ENCODE measurements around the gene TSHZ2.

Gene TSHZ2

DNA sequence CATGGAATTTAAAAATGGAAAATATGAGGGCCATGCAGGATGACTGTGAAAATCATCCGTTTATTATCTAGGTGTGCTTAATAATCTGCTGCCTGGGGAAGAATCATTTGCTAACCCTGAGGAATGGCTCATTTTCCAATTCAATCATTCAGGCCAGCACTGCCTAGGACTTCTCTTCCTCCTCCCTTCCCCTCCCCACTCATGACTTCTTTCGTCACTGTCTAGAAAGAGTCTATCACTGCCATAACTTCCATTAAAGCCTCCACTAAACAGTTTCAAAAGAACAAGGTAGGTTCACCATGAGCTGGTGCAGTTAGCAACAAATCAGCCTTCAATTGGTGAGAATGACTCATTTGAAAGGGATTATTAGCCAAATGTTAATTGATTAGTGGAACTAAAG lies 43.9 kb downstream of the TSHZ2 start:
- no peak for TF ChIP-seq CTCF (IDR thresholded peaks at IDR 0.05; ENCODE audit: low read depth, low read length, missing control alignments)
- in situ Hi-C loops (cut with HindIII; ENCODE audit: low pct_ligation_motif_present, low sequenced_read_pairs) = no loop called here
- no peak overlapping the region for H3K4me3 ChIP-seq (ENCODE audit: low read depth, low read length)
- no peak for DNase-seq
- no peaks in the 10 kb centered on the region for H3K27me3 ChIP-seq (replicated peaks)
- no peaks in the 10 kb centered on the region for H3K36me3 ChIP-seq (replicated peaks)
- no peak overlapping the region for H3K27ac ChIP-seq

GRCh38 chr20:53016534-53017042 lies 44.4 kb downstream of the TSHZ2 start:
- in situ Hi-C loops (cut with HindIII; ENCODE audit: low pct_ligation_motif_present, low sequenced_read_pairs) = no loop called here
- no peak overlapping the region for H3K27ac ChIP-seq
- no peaks in the 10 kb centered on the region for H3K36me3 ChIP-seq (replicated peaks)
- no peak overlapping the region for H3K4me3 ChIP-seq (ENCODE audit: low read depth, low read length)
- no peak for TF ChIP-seq CTCF (IDR thresholded peaks at IDR 0.05; ENCODE audit: low read depth, low read length, missing control alignments)
- H3K27me3 ChIP-seq (replicated peaks) = no peaks in the 10 kb centered on the region
- no peak for DNase-seq

- DNase-seq = no peak
- Histone ChIP-seq H3K36me3 (replicated peaks) (no peaks in the 10 kb centered on the region), H3K4me3 (ENCODE audit: low read depth, low read length) (no peak overlapping the region), H3K27me3 (replicated peaks) (no peaks in the 10 kb centered on the region), H3K27ac (no peak overlapping the region)
- no peak for TF ChIP-seq CTCF (IDR thresholded peaks at IDR 0.05; ENCODE audit: low read depth, low read length, missing control alignments)
- in situ Hi-C loops (cut with HindIII; ENCODE audit: low pct_ligation_motif_present, low sequenced_read_pairs) = no loop called here
These were observed 45.0 kb downstream of the TSHZ2 start for GRCh38 chr20:53017206-53017605.

DNA sequence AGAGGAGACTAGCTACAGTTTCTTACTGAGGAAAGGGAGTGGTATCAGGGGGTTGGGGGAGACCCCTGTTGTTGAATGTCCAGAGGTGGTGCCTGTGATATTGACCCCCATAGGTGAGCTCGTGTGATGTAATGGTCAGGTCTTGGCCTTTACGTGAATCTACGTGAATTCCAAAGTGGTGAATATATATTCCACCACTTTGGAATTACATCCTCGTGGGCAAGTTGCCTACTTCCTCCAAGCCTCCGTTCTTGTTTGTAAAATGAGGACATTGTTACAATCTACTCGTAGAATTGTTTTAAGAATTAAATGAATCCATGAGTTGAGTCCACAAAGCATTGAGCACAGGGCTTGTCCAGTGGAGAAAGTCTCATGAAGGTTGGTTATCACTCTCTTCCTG lies 47.3 kb downstream of the TSHZ2 start:
- in situ Hi-C loops (cut with HindIII; ENCODE audit: low pct_ligation_motif_present, low sequenced_read_pairs) = no loop called here
- DNase-seq = no peak
- Histone ChIP-seq H3K27me3 (replicated peaks) (no peaks in the 10 kb centered on the region), H3K4me3 (ENCODE audit: low read depth, low read length) (no peak overlapping the region), H3K36me3 (replicated peaks) (no peaks in the 10 kb centered on the region), H3K27ac (no peak overlapping the region)
- no peak for TF ChIP-seq CTCF (IDR thresholded peaks at IDR 0.05; ENCODE audit: low read depth, low read length, missing control alignments)

- Histone ChIP-seq H3K4me3 (ENCODE audit: low read depth, low read length) (no peak overlapping the region), H3K27me3 (replicated peaks) (no peaks in the 10 kb centered on the region), H3K27ac (no peak overlapping the region), H3K36me3 (replicated peaks) (no peaks in the 10 kb centered on the region)
- no peak for TF ChIP-seq CTCF (IDR thresholded peaks at IDR 0.05; ENCODE audit: low read depth, low read length, missing control alignments)
- in situ Hi-C loops (cut with HindIII; ENCODE audit: low pct_ligation_motif_present, low sequenced_read_pairs) = no loop called here
- no peak for DNase-seq
These were observed 48.2 kb downstream of the TSHZ2 start for GRCh38 chr20:53020376-53020775.

- no peak for DNase-seq
- TF ChIP-seq CTCF (IDR thresholded peaks at IDR 0.05; ENCODE audit: low read depth, low read length, missing control alignments) = no peak
- H3K27ac ChIP-seq = no peak overlapping the region
- H3K27me3 ChIP-seq (replicated peaks) = no peaks in the 10 kb centered on the region
- in situ Hi-C loops (cut with HindIII; ENCODE audit: low pct_ligation_motif_present, low sequenced_read_pairs) = no loop called here
- no peaks in the 10 kb centered on the region for H3K36me3 ChIP-seq (replicated peaks)
- no peak overlapping the region for H3K4me3 ChIP-seq (ENCODE audit: low read depth, low read length)
These were observed 48.7 kb downstream of the TSHZ2 start for GRCh38 chr20:53020834-53021233.
